HepG2 (cell line): ENCODE results near the gene MRPL14. TPM values are rescaled to one million over a fixed set of nuclear protein-coding genes. Genes with fewer than 3 reads are reported as not detected.

Experiments used
- ASH2L ChIP-seq: fragments of 300-600, 200-600 bp; sonication (generic); IDR thresholded peaks from 2 replicates; pipeline ENCODE4 v1.7.0; 2017; ENCODE audit warnings: low read depth, mild to moderate bottlenecking, moderate library complexity, mixed read lengths, low read length; ENCODE audit not compliant: insufficient read length
- CENPX ChIP-seq: sonication (generic); formaldehyde crosslinking; IDR thresholded peaks from 2 replicates; pipeline ENCODE4 v1.9.0; 2021; ENCODE audit warnings: mild to moderate bottlenecking, missing genetic modification reagents, moderate library complexity
- MED8 ChIP-seq: sonication (generic); formaldehyde crosslinking; IDR thresholded peaks from 2 replicates; pipeline ENCODE4 v1.8.1; 2023; ENCODE audit warnings: mild to moderate bottlenecking, missing genetic modification reagents; ENCODE audit not compliant: insufficient replicate concordance
- MZF1 ChIP-seq: sonication (generic); formaldehyde crosslinking; IDR thresholded peaks from 2 replicates; pipeline ENCODE4 v1.8.1; 2023; ENCODE audit warnings: mild to moderate bottlenecking, missing genetic modification reagents, borderline replicate concordance
- POGZ ChIP-seq: sonication (generic); formaldehyde crosslinking; IDR thresholded peaks from 2 replicates; pipeline ENCODE4 v1.4.0; 2020; ENCODE audit warnings: mild to moderate bottlenecking, missing genetic modification reagents
- SOX5 ChIP-seq: IDR thresholded peaks from 2 replicates; pipeline ENCODE4 v1.6.1; 2016; ENCODE audit warnings: borderline replicate concordance
- ZNF496 ChIP-seq: sonication (generic); formaldehyde crosslinking; IDR thresholded peaks from 2 replicates; pipeline ENCODE4 v1.8.1; 2023; ENCODE audit warnings: mild to moderate bottlenecking, moderate library complexity, missing genetic modification reagents; ENCODE audit not compliant: insufficient replicate concordance
- ZNF569 ChIP-seq: sonication (generic); formaldehyde crosslinking; IDR thresholded peaks from 2 replicates; pipeline ENCODE4 v1.5.0; 2020; ENCODE audit warnings: mild to moderate bottlenecking, missing genetic modification reagents, moderate library complexity, borderline replicate concordance
- ZNF577 ChIP-seq: sonication (generic); formaldehyde crosslinking; IDR thresholded peaks from 2 replicates; pipeline ENCODE4 v1.4.0; 2020; ENCODE audit warnings: mild to moderate bottlenecking, low read depth, missing genetic modification reagents, borderline replicate concordance
- ZNF839 ChIP-seq: sonication (generic); formaldehyde crosslinking; IDR thresholded peaks from 2 replicates; pipeline ENCODE4 v1.4.0; 2020; ENCODE audit warnings: missing genetic modification reagents, mild to moderate bottlenecking, borderline replicate concordance
- polyA plus RNA-seq, 8 experiments: library from polyadenylated mRNA; depleted of rRNA in 3 of 8; stranded (reverse) in 7 of 8; unstranded in 1 of 8; fragments of >200 nt; fragmentation: Illumina TruSeq in 4 of 8; extraction: Trizol in 4 of 8; gene quantifications; 2 replicates each; pipeline versions ENCODE4 v1.2.1 to v1.2.3, GENCODE V29; 2011 to 2016; ENCODE audit warnings: low read depth in 4 of 8, missing spikeins in 1 of 8, mixed read lengths in 1 of 8; ENCODE audit not compliant: insufficient read depth in 1 of 8
- total RNA-seq, 5 experiments: library from RNA; depleted of rRNA; stranded (reverse); fragments of >200 nt; fragmentation: Illumina TruSeq; extraction: Trizol; gene quantifications; 2 replicates each; pipeline ENCODE4 v1.2.3, GENCODE V29; 2016; ENCODE audit warnings: low read depth in 1 of 5
- TF ChIP-seq, protein P1 (sequence below): sonication (generic); formaldehyde crosslinking; IDR thresholded peaks from 2 replicates; pipeline ENCODE4 v1.9.0; 2021; ENCODE audit warnings: missing genetic modification reagents, borderline replicate concordance
- TF ChIP-seq, protein P2 (sequence below): sonication (generic); formaldehyde crosslinking; IDR thresholded peaks from 2 replicates; pipeline ENCODE4 v1.4.0; 2020; ENCODE audit warnings: low read depth, missing genetic modification reagents
- TF ChIP-seq, protein P3 (sequence below), 2 experiments: sonication (generic) in 1 of 2; formaldehyde crosslinking in 1 of 2; IDR thresholded peaks; 2 replicates each; pipeline versions ENCODE4 v1.5.1 to v1.6.1; 2011 to 2020; ENCODE audit warnings: borderline replicate concordance in 1 of 2, low read depth in 1 of 2, low read length in 1 of 2, mild to moderate bottlenecking in 1 of 2, missing genetic modification reagents in 1 of 2, moderate library complexity in 1 of 2
- TF ChIP-seq, protein P4 (sequence below): sonication (generic); formaldehyde crosslinking; conservative IDR thresholded peaks from 2 replicates; pipeline ENCODE4 v1.8.0; 2022; ENCODE audit warnings: missing genetic modification reagents
- TF ChIP-seq, protein P5 (sequence below), 2 experiments: sonication (generic) in 1 of 2; formaldehyde crosslinking in 1 of 2; IDR thresholded peaks; 2 replicates each; pipeline versions ENCODE4 v1.4.0 to v1.6.1; 2018 to 2020; ENCODE audit warnings: missing genetic modification reagents in 2 of 2, borderline replicate concordance in 1 of 2, low read depth in 1 of 2, mild to moderate bottlenecking in 1 of 2, missing biosample characterization in 1 of 2

MRPL14 gene
- total and polyA plus RNA-seq, 2 of the 13 experiments (the other 11 are each of a cell fraction or from before 2014, with no cell fraction given) = 157 to 178 TPM

DNA sequence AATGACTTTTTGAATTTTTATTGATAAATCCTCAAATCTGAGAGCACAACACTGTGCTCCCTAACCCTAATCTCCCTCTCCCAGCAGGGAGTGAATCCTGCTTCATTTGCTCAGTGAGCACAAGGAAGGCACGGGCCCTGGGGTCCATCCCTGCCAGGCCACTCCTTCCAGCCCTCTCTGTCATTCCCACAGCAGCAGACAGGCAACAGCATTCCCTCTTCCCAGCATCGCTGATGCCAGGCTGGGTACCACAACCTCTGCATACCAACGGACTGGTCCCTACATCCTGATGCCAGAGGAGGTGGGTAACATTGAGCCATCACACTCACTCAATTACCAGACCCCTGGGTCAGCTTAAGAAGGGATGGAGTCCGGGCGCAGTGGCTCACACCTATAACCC, 34.2 kb downstream of the MRPL14 start (continued):
- TF ChIP-seq, protein P1, sequence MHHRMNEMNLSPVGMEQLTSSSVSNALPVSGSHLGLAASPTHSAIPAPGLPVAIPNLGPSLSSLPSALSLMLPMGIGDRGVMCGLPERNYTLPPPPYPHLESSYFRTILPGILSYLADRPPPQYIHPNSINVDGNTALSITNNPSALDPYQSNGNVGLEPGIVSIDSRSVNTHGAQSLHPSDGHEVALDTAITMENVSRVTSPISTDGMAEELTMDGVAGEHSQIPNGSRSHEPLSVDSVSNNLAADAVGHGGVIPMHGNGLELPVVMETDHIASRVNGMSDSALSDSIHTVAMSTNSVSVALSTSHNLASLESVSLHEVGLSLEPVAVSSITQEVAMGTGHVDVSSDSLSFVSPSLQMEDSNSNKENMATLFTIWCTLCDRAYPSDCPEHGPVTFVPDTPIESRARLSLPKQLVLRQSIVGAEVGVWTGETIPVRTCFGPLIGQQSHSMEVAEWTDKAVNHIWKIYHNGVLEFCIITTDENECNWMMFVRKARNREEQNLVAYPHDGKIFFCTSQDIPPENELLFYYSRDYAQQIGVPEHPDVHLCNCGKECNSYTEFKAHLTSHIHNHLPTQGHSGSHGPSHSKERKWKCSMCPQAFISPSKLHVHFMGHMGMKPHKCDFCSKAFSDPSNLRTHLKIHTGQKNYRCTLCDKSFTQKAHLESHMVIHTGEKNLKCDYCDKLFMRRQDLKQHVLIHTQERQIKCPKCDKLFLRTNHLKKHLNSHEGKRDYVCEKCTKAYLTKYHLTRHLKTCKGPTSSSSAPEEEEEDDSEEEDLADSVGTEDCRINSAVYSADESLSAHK (CRISPR knock-in tag) = no peak
- no peak for TF ChIP-seq ZNF569 (CRISPR knock-in tag)
- TF ChIP-seq, protein P2, sequence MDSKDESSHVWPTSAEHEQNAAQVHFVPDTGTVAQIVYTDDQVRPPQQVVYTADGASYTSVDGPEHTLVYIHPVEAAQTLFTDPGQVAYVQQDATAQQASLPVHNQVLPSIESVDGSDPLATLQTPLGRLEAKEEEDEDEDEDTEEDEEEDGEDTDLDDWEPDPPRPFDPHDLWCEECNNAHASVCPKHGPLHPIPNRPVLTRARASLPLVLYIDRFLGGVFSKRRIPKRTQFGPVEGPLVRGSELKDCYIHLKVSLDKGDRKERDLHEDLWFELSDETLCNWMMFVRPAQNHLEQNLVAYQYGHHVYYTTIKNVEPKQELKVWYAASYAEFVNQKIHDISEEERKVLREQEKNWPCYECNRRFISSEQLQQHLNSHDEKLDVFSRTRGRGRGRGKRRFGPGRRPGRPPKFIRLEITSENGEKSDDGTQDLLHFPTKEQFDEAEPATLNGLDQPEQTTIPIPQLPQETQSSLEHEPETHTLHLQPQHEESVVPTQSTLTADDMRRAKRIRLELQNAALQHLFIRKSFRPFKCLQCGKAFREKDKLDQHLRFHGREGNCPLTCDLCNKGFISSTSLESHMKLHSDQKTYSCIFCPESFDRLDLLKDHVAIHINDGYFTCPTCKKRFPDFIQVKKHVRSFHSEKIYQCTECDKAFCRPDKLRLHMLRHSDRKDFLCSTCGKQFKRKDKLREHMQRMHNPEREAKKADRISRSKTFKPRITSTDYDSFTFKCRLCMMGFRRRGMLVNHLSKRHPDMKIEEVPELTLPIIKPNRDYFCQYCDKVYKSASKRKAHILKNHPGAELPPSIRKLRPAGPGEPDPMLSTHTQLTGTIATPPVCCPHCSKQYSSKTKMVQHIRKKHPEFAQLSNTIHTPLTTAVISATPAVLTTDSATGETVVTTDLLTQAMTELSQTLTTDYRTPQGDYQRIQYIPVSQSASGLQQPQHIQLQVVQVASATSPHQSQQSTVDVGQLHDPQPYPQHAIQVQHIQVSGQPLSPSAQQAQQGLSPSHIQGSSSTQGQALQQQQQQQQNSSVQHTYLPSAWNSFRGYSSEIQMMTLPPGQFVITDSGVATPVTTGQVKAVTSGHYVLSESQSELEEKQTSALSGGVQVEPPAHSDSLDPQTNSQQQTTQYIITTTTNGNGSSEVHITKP = 0 out of 2 replicates have a peak, but pooled peaks have one; percentile 11
- no peak for TF ChIP-seq ASH2L
- TF ChIP-seq CENPX (CRISPR knock-in tag) = no peak
- TF ChIP-seq POGZ = no peak
- no peak for TF ChIP-seq MED8 (CRISPR knock-in tag)
- no peak for TF ChIP-seq ZNF577 (CRISPR knock-in tag)
- TF ChIP-seq, protein P3, sequence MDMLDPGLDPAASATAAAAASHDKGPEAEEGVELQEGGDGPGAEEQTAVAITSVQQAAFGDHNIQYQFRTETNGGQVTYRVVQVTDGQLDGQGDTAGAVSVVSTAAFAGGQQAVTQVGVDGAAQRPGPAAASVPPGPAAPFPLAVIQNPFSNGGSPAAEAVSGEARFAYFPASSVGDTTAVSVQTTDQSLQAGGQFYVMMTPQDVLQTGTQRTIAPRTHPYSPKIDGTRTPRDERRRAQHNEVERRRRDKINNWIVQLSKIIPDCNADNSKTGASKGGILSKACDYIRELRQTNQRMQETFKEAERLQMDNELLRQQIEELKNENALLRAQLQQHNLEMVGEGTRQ (IDR thresholded peaks at IDR 0.05; ENCODE audit: low read depth, low read length) = no peak
- TF ChIP-seq, protein P3 (CRISPR knock-in tag; IDR thresholded peaks at IDR 0.05; ENCODE audit: borderline replicate concordance) = no peak
- no peak for TF ChIP-seq ZNF496 (CRISPR knock-in tag)
- TF ChIP-seq SOX5 (CRISPR knock-in tag) = no peak
- TF ChIP-seq, protein P4, sequence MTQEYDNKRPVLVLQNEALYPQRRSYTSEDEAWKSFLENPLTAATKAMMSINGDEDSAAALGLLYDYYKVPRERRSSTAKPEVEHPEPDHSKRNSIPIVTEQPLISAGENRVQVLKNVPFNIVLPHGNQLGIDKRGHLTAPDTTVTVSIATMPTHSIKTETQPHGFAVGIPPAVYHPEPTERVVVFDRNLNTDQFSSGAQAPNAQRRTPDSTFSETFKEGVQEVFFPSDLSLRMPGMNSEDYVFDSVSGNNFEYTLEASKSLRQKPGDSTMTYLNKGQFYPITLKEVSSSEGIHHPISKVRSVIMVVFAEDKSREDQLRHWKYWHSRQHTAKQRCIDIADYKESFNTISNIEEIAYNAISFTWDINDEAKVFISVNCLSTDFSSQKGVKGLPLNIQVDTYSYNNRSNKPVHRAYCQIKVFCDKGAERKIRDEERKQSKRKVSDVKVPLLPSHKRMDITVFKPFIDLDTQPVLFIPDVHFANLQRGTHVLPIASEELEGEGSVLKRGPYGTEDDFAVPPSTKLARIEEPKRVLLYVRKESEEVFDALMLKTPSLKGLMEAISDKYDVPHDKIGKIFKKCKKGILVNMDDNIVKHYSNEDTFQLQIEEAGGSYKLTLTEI (CRISPR knock-in tag) = no peak
- no peak for TF ChIP-seq MZF1
- TF ChIP-seq, protein P5, sequence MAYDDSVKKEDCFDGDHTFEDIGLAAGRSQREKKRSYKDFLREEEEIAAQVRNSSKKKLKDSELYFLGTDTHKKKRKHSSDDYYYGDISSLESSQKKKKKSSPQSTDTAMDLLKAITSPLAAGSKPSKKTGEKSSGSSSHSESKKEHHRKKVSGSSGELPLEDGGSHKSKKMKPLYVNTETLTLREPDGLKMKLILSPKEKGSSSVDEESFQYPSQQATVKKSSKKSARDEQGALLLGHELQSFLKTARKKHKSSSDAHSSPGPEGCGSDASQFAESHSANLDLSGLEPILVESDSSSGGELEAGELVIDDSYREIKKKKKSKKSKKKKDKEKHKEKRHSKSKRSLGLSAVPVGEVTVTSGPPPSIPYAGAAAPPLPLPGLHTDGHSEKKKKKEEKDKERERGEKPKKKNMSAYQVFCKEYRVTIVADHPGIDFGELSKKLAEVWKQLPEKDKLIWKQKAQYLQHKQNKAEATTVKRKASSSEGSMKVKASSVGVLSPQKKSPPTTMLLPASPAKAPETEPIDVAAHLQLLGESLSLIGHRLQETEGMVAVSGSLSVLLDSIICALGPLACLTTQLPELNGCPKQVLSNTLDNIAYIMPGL (CRISPR knock-in tag; IDR thresholded peaks at IDR 0.05; ENCODE audit: borderline replicate concordance in 1 of 2, low read depth in 1 of 2) = no peak
- TF ChIP-seq ZNF839 (CRISPR knock-in tag) = 0 out of 2 replicates have a peak, but pooled peaks have one; percentile 25
